ENCODE data around the gene GJD2.

GJD2 gene

DNA sequence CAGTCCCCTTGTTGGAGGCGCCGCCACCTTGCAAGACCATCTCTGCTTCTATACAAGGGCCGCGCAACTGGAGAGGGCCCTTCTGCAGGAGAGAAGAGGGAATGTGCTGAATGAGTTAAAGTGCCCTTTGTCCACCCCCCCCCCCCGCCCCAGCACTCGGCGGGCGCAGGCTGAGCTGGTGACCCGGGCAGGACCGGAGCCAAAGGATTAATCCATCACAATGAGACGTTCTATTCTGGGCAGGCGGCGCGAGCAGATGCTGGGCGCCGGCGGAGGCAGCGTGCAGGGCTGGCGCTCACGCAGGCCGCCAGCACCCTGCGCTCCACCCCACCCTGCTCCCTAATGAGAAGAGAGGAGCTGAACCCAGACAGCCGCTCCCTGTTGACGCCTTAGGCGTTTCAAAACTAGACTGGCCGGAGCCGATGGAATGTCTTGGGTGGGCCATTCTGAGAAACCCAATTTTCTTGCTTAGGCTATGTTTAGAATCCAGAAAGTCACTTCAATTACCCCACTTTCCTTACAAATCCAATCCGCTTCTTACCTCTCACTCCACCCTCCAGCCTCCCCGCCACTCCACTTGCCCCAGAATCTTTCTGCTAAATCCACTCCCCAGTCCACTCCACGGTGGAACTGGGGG, 32.9 kb downstream of the GJD2 start:
- no peak for DNase-seq

DNA sequence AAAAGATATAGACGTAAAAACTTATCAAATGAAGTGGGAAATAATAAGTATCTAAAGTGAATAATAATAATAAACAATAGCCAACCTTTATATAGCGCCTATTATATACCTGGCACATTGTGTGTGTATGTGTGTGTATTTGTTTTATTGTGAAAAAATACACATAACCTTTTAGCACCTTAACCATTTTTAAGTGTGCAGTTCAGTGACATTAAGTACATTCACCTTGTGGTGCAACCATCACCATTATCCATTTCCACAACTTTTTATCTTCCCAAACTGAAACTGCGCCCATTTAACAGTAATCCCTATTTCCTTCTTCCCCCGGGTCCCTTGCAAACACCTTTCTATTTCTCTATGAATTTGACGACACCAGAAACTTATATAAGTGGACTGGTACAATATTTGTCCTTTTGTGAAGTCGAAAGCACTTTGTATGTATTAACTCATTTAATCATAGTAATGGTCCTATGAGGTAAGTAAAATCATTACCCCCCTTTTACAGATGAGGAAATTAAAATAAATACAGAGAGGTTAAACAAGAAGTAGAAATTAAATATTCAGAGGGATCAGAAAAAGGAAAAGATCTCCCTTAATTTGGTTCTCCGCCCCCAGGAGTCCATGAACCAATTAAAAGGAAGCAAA, 33.5 kb downstream of the GJD2 start:
- no peak for DNase-seq

GRCh38 chr15:34719695-34720094, 35.1 kb downstream of the GJD2 start:
- DNase-seq, result no peak

- no peak for DNase-seq
Observed at GRCh38 chr15:34718681-34719665, 35.8 kb downstream of the GJD2 start.

- no peak for DNase-seq
Observed at GRCh38 chr15:34717729-34718128, 37.1 kb downstream of the GJD2 start.

DNA sequence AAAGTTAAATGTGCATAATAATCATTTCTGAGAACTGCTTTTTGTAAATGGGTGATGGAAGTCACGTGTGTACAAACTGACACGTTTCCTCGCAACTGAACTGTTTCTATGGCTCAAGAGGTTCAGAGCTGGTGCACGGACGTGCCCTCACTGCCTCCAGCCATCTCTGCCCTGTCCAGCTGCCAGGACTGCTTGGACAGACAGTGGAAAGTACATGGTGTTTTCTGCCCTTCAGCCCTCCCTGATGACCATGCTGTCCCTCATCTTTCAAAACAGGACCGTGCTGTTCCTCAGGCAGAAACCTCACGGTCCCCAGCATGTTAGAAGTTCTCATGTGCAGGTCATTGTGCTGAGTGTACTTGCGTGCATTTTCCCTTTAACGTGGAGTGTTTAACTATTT, 38.7 kb downstream of the GJD2 start:
- DNase-seq, result no peak

DNA sequence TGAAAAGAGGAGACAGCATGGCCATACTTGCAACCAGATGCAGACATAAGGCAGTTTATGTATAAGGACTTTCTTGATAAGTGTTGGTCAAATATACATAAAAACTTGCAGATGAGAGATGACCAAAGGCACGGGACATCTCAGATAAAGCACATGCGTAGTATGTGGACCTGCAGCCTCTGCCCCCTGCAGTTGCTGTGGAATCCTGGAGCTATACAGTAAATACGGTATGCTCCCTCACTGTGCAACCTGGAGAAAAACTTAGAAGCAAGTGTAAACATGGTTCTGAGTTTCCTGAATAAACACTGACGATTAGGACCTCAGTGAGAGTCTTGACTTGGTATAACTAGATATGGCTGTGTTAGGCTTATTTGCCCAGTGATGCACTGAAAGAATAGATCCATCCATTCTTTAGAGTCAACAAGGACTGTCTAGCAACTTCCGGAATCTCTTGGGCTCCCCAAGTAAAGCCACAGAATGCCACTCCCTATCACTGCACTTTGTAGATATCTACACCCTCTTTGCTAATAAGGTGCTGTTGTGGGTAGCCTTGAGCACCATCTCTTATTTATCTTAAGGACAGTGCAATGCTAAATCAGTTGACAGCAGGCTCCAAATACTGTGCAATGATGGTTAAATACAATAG, 40.2 kb downstream of the GJD2 start:
- no peak for DNase-seq

GRCh38 chr15:34713635-34714034, 41.2 kb downstream of the GJD2 start:
- DNase-seq, result no peak

DNA sequence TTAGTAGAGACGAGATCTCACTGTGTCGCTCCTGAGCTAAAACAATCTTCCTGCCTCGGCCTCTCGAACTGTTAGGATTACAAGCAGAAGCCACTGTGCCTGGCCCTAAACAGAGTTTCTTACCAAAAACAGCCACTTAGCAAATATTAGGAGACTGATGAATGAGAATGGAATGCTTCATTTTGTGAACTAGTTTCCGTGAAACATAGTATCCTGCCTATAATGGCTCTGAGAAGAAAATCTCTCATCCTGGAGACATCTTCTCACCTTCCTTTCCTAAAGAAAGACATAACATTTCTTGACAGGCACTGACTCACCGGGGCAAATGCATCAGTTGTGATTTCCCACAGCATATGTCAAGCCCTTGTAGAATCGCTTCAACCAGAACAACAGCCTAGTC, 44.9 kb downstream of the GJD2 start:
- DNase-seq, result no peak

- DNase-seq, result no peak
Observed at GRCh38 chr15:34708422-34708821, 46.4 kb downstream of the GJD2 start.

DNA sequence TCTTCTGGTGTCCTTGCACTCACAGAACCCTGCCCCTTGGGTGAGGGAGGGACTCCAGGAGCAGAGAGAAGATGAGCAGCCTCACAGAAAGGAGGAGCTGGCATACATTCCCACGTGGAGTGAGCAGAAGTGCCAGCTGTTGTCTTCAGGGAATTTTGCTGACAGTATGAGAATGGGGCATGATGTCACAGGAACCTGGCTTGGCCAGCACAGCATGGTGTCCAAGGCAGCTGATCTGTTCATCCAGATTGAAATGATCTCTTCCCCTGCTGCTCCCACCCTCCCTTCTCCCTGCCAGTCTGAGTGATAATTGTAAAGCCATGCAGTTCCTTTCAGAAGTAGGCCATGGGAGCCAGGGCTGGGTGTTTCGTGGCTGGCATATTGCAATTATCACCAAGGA, 53.3 kb downstream of the GJD2 start:
- DNase-seq, result no peak
